Measurements from ENCODE around the gene IL17RD.

The IL17RD gene

DNA sequence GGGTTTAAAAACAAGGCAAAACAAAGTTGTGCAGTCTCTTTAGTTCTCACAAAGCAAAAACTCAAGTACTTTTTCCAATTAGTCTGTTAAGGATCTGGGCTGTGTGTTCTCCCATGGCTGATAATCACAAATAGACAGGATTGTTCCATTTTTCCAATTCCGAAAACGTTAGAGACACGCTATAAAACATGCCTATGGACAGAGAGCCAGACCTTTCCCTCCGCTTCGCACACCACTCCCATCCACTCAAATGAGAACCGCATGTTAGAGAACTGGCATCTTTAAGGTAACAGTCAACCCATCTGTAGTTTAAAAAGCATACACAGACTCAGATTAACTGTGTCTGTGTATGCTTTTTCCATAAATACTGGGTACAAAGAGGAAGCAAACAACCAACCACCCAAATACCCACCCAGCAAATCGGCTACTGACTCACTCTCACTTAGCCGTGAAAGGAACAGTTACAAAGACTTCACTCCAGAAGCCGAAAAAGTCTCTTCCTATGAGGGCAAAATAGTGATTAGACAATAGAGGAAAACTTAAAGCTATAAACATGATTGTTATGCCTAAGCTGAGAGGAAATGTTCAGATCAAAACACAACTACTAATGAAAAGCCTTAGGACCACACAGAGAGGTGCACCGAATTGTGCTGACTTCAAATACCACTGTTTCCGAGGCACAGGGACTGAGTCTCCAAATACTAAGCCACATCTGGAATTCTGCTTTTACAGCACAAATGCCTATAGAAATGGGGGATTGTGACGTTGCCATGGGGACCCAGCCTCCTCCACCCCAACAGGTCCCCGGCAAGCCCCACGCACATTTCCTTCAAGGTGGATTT lies 36.1 kb downstream of the IL17RD start:
- DNase-seq: no peak

- DNase-seq: no peak
These were observed 37.1 kb downstream of the IL17RD start for GRCh38 chr3:57127891-57128518.

DNA sequence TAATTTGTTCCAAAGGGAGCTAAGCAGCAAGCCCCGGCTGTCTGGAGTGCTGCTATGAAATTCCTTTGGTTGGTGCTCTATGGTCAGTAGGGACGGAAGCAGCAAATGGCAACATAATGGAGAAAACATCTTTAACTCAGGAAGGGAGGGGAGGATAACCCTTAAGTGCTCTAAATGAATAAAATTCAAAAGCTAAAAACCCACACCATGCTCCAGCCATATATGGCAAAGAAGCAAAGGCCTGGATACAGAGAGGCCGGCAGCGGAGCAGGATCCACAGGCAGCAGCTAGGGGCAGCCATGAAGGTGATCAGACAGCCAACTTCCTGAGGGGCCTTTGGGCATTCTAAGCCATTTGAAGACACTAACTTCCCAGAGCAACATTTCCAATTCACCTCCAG lies 38.9 kb downstream of the IL17RD start:
- no peak for DNase-seq

DNA sequence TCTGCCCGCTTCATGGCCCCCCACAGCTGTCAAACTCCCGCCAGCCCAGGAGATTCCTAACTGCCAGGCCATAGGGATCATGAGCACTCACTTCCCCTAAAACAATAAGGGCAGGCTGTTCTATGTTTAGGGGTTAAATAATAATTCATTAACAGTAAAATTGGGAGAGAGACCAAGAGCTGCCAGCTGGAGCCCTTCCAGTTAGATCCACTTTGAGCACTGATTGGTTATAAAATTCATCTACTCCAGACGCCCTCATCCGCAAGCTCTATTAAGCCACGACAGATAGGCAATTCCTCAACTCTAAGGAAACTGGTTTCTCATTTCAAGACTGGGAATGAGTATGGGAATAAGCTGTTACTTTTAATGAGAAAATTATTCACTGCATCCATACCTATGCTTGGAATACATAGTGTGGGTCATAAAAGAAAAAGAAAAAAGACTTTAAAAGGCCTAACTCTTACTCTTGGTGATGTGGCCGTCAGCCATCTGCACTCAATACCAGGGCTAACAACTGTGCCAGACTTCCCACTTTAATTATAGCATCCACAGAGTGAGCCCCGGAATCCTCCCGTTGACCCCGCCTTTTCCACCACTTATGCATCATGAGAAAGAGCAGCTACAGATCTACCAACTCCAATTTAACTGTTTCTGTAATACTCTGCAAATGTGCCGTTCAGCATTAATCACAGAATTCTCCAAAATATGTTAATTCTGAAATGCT lies 44.5 kb downstream of the IL17RD start:
- no peak for DNase-seq

- DNase-seq: no peak
These were observed 45.1 kb downstream of the IL17RD start for GRCh38 chr3:57120040-57120439.

DNA sequence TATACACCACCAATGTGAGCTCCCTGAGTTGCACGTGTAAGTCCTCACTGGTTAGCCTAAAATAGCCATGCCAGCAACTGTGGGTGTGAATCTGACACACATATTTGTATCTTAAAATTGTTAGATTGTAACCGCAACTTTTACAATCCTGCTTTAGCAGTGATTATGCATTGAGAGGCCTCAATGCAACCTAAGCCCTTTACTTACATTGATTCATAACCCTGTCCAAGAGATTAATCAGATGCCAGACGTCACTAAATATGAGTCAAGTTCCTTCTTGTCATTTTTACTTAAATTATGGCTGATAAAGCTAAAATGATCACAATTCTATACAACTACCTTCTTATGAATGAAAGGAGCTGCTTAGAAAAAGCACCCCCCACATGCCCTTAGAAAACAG lies 46.9 kb downstream of the IL17RD start:
- no peak for DNase-seq

DNA sequence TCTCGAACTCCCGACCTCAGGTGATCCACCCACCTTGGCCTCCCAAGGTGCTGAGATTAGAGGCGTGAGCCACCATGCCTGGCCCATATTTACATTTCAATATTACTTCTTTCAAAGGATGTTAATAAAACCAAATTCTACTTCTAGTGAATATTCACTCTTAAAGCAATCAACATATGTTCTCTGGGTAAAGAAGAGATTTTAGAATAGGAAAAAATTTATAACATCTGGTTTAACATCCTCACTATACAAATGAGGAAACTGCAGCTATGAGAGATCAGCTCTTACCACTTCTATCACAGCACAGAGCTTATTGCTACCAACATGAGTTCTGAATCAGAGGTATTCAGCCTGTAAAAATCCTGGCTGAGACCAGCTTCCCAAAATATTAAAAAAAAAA lies 48.7 kb downstream of the IL17RD start:
- no peak for DNase-seq

DNA sequence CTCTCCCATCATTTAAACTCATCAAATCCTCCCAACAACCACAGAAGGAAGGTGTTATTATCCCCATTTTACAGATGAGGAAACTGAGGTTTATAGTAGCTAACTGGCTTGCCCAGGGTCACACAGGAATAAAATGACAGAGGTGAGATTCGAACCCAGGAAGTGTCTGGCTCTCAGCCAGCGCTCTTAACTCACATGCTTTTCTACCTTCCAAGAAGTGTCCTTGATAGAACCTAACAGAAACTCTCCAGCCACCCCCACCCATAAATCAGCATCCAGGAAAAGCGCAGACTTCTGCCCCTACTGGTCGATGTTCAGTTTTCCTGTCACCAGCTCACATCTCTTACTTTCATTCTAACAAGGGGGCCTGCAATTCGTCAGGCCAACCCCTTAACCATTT lies 52.9 kb downstream of the IL17RD start:
- no peak for DNase-seq

- no peak for DNase-seq
These were observed 54.4 kb downstream of the IL17RD start for GRCh38 chr3:57110798-57111197.

- no peak for DNase-seq
These were observed 54.9 kb downstream of the IL17RD start for GRCh38 chr3:57110214-57110613.

- DNase-seq: no peak
These were observed 55.5 kb downstream of the IL17RD start for GRCh38 chr3:57109437-57110199.

DNA sequence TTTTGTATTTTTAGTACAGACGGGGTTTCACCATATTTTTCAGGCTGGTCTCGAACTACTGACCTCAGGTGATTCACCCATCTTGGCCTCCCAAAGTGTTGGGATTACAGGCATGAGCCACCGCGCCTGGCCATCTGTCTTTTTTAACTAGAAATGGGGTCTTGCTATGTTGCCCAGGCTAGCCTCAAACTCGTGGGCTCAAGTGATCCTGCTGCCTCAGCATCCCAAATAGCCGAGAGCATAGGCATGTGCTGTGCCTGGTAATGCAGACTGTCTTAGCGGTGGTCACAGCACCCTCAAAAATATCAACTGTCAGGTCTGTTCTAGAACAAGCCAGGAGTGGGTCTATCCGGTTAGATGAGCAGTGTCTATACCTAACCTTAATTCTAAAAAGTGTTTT lies 56.5 kb downstream of the IL17RD start:
- DNase-seq: no peak

GRCh38 chr3:57105585-57105984 lies 59.6 kb downstream of the IL17RD start:
- no peak for DNase-seq

GRCh38 chr3:57100046-57100695 lies 65.0 kb downstream of the IL17RD start:
- peak; percentile 40 to 92 for DNase-seq

DNA sequence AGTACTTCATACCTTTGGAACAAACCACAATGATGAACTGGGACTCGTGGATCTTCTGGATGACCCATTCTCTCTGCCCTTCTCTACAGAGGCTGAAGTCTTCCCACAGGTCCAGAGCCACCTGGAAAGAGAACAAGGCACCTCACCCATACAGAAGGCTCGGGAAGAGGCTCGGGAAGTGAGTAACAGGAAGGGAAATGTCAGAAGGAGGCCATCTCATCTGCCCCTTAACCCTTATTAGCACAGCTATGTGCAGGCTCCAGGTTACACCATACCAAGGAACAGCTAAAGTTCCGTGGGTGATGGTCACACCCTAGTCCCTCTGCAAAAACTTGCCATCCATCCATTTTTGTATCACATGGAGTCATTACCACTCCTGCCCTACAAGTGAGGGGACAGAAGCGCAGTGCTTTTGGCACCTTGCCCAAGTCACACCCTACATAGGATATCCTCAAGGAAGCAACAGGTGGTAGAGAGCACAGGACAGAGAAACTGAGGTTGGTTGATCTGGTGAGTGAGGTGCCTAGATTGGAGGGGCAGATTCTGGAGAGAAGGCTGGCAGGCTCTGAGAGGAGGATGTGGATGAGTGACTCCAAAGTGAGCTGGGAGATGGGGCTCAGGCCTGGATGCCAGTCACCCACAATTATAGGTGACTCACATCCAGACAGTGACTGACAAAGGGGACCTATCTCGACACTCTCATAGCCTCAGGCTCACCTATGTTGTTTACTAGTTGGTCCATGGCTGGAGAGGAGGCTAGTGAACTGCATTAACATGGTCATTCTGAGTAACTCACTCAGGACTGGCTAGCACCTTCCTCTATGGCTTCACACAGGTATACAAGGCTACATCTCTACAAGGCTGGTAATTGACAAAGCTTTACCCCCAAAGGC lies 66.5 kb downstream of the IL17RD start:
- no peak for DNase-seq

DNA sequence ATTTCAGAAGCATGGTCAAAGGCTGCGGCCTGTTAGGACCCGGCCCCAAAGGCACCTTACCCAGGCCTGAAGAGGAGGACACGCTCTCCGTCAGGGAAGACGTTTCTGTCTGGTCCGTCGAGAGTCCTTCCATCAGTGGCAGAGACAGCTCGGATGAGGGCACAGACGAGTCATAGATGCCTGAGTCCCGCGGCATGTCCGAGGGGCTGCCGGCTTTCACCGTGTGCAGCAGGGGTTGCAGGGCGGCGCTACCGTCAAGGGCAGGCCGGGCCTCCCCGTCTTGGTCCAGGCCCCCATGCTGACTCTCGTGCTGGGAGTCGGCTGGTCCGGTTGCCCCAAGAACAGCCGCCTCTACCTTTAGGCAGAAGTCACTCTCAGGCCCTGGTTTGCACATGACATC lies 67.6 kb downstream of the IL17RD start:
- DNase-seq: no peak

GRCh38 chr3:57095363-57095762 lies 69.8 kb downstream of the IL17RD start:
- DNase-seq: no peak

GRCh38 chr3:57094575-57094974 lies 70.6 kb downstream of the IL17RD start:
- no peak for DNase-seq

DNA sequence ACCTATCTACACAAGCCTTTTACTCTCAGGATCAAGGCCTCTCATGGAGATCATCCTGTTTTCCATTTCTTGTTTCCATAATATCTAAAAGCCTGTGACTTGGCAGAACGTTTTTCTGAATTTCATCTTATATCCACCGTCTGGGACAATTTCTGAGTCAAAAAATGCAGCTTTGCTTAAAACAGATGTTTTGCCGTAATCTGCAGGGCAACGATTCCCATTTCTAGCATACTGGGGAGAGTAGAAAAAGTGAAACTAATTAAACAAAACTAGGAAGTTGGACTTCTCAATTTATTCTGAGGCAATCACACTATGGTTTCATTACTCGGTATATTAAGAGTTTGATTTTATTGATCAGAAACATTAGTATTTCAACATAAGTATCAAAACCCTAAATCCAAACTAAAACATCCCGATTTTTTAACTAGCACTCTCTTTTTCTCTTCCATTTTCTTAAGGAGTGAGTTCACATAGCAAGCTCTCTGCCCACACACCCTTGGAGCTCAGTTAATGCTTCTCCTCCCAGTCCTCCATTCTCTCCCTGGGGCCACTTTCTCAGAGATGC lies 71.1 kb downstream of the IL17RD start:
- DNase-seq: peak; percentile 29 to 52

DNA sequence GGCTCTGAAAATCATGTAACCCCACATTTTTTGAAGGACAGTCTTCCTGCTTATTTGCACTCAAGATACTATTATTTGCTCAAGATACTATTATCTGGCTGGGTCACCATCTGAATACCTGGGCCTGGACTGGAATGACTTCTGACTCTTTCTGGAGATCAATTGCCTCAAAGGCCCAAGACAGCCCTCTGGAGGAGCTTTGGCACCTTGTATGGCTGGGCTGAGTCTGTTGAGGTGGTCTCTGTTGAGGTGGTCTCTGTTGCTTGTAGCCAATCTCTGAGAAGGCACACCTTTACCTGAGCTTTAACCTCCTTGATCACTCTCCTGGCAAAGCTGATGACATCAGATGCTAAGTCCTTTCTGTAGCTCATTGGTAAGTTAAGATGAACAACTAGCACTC lies 71.7 kb downstream of the IL17RD start:
- DNase-seq: no peak

Data from inflammatory macrophage treated with lipopolysaccharide for 1 hour (primary cell).